GM23248 (cell line): Measurements from ENCODE around the gene MYRIP.

ENCODE experiments used
- EZH2 ChIP-seq: fragments of 200-600 bp; sonication (generic); IDR thresholded peaks from 2 replicates; pipeline ENCODE4 v1.6.1; 2018; ENCODE audit warnings: antibody characterized with exemption, mild to moderate bottlenecking; ENCODE audit not compliant: insufficient read depth, poor library complexity, severe bottlenecking
- EZH2phosphoT487 ChIP-seq: fragments of 200-600 bp; sonication (generic); IDR thresholded peaks from 2 replicates; pipeline ENCODE4 v1.6.1; 2018; ENCODE audit warnings: antibody characterized with exemption, moderate library complexity, mild to moderate bottlenecking, low read depth; ENCODE audit not compliant: insufficient read depth

GRCh38 chr3:39972508-39972907, 163.1 kb downstream of the MYRIP start:
- TF ChIP-seq EZH2phosphoT487, result no peak
- no peak for TF ChIP-seq EZH2
